ENCODE measurements around the gene IZUMO3.

Gene IZUMO3

DNA sequence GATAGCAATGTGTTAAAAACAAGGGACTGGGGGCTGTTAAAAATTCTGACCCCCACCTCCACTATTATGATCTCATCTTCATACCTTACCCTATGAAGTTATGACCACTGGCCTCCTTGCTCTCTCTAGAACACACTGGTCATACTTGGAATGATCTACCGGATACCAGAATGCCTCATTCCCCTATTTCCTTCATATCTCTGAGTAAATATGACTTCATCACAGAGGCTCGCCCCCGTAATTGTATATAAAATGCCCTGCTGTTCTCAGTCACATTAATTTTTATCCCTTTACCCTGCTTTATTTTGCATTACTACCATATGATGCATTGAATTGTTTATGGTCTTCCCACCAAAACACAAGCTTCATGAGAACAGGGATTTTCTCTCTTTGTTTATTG lies 29.2 kb downstream of the IZUMO3 start:
- Histone ChIP-seq H3K9me3 (ENCODE audit: severe bottlenecking) (no peaks in the 10 kb centered on the region), H3K36me3 (no peaks in the 10 kb centered on the region), H3K4me3 (ENCODE audit: low read depth, low read length) (no peak overlapping the region), H3K27ac (no peak overlapping the region), H3K27me3 (ENCODE audit: insufficient read depth, low read depth, severe bottlenecking) (no peaks in the 10 kb centered on the region)
- TF ChIP-seq, protein P1, sequence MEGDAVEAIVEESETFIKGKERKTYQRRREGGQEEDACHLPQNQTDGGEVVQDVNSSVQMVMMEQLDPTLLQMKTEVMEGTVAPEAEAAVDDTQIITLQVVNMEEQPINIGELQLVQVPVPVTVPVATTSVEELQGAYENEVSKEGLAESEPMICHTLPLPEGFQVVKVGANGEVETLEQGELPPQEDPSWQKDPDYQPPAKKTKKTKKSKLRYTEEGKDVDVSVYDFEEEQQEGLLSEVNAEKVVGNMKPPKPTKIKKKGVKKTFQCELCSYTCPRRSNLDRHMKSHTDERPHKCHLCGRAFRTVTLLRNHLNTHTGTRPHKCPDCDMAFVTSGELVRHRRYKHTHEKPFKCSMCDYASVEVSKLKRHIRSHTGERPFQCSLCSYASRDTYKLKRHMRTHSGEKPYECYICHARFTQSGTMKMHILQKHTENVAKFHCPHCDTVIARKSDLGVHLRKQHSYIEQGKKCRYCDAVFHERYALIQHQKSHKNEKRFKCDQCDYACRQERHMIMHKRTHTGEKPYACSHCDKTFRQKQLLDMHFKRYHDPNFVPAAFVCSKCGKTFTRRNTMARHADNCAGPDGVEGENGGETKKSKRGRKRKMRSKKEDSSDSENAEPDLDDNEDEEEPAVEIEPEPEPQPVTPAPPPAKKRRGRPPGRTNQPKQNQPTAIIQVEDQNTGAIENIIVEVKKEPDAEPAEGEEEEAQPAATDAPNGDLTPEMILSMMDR (IDR thresholded peaks at IDR 0.05; ENCODE audit: low read depth, low read length) = no peak
- no peak for DNase-seq

DNA sequence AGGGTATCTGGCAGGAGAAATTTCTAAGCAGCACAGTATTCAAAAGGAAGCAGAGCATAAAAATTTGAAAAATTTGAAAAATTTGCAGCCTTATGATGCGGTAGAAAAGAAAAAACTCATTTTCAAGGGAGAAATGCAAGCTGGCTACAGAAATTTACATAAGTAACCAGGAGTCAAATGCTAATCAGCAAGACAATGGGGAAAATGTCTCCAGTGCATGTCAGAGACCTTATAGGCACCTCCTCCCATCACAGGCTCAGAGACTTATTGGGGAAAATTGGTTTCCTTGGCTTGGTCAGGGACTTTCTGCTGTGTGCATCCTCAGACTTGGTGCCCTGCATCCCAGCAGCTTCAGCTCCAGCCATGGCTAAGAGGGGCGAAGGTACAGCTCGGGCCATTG lies 35.8 kb downstream of the IZUMO3 start:
- DNase-seq = no peak

DNA sequence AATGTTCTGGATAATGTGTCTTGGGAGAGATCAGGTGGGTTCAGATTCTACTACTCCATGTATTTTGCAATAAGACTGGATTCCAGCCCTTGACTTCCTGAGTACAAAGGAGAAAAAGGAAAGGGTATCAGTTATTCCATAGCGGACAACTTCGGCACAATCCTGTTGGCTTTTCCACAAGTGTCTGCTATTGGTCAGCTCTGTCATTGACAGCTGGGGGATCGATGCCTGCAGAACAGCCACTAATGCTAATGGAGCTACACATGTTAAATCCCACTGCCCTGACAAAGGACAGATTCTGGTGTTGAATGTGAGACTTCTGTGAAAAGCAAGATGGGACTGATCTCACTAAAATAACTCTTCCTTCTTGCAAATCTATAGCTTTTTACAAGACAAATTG lies 41.2 kb downstream of the IZUMO3 start:
- peak; percentile 27 for DNase-seq

More for the DNA sequence above, 35.8 kb downstream of the IZUMO3 start:
- Histone ChIP-seq H3K36me3 (no peaks in the 10 kb centered on the region), H3K9me3 (ENCODE audit: severe bottlenecking) (peaks cover 9% of the 10 kb centered on the region), H3K27me3 (ENCODE audit: insufficient read depth, low read depth, severe bottlenecking) (no peaks in the 10 kb centered on the region), H3K27ac (no peak overlapping the region), H3K4me3 (ENCODE audit: low read depth, low read length) (no peak overlapping the region)
- TF ChIP-seq, protein P1 (IDR thresholded peaks at IDR 0.05; ENCODE audit: low read depth, low read length) = no peak

DNA sequence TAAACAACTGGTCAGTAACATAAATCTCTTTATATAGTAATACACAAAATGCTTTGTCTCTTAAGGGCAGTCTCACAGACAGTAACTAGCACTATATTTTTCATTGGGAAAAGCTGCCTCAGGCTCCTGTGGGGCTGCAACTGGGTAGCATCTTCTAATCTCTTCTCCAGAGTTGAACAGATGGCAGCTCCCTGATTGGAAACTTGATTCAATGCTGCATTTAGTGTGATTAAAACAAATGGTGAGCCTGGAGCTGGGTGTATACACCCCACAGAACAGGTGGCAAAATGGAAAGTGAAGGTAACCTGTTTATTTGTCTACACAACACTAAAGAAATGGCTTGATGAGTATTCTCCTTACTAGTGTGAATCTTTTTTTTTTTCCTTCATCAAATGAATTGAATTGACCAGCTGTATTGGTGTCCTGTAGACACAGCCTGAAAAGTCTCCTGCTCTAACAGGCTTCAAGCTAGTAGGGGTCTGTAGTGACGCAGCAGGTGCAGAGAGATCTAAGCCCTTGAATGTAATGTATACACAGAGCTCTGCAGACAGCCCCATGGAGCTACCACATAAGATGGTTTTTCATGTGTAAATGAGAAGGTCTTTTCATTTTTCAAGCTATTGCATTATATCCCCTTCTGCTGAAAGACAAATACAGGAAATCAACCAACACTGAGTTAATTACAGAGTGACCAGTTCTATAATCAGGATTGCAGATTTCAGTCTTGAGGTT lies 43.3 kb downstream of the IZUMO3 start:
- DNase-seq = peak; percentile 46
- H3K9me3 ChIP-seq (ENCODE audit: severe bottlenecking) = no peaks in the 10 kb centered on the region
- H3K36me3 ChIP-seq = no peaks in the 10 kb centered on the region
- peak overlapping the region; percentile 20; the same call in 1 of the 2 replicates for H3K27ac ChIP-seq
- no peak overlapping the region for H3K4me3 ChIP-seq (ENCODE audit: low read depth, low read length)
- TF ChIP-seq, protein P1 (IDR thresholded peaks at IDR 0.05; ENCODE audit: low read depth, low read length) = no peak
- no peaks in the 10 kb centered on the region for H3K27me3 ChIP-seq (ENCODE audit: insufficient read depth, low read depth, severe bottlenecking)

More for the DNA sequence above, 41.2 kb downstream of the IZUMO3 start:
- H3K27me3 ChIP-seq (ENCODE audit: insufficient read depth, low read depth, severe bottlenecking) = no peaks in the 10 kb centered on the region
- no peak overlapping the region for H3K27ac ChIP-seq
- TF ChIP-seq, protein P1 (IDR thresholded peaks at IDR 0.05; ENCODE audit: low read depth, low read length) = no peak
- H3K4me3 ChIP-seq (ENCODE audit: low read depth, low read length) = no peak overlapping the region
- no peaks in the 10 kb centered on the region for H3K36me3 ChIP-seq
- H3K9me3 ChIP-seq (ENCODE audit: severe bottlenecking) = no peaks in the 10 kb centered on the region

DNA sequence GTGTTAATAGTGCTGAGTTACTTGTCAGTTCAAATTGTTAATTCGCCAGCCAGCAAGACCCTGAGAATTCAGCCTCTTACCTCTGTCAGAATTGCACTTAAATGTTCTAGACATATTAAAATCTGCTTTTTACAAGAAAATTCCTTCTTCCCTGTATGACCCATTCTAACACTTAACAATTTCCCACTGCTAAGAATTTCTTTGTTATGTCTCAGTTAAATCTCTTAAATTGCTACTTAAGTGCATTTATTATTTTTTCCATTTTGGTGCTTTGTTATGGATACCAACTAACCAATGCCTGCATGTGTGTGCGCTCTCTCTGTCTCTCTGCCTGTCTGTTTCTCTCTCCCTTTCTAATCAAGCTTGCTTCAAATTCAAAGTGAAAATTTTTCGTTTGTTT lies 44.9 kb downstream of the IZUMO3 start:
- H3K27ac ChIP-seq = no peak overlapping the region
- H3K36me3 ChIP-seq = no peaks in the 10 kb centered on the region
- H3K9me3 ChIP-seq (ENCODE audit: severe bottlenecking) = no peaks in the 10 kb centered on the region
- TF ChIP-seq, protein P1 (IDR thresholded peaks at IDR 0.05; ENCODE audit: low read depth, low read length) = no peak
- no peaks in the 10 kb centered on the region for H3K27me3 ChIP-seq (ENCODE audit: insufficient read depth, low read depth, severe bottlenecking)
- no peak for DNase-seq
- H3K4me3 ChIP-seq (ENCODE audit: low read depth, low read length) = no peak overlapping the region

DNA sequence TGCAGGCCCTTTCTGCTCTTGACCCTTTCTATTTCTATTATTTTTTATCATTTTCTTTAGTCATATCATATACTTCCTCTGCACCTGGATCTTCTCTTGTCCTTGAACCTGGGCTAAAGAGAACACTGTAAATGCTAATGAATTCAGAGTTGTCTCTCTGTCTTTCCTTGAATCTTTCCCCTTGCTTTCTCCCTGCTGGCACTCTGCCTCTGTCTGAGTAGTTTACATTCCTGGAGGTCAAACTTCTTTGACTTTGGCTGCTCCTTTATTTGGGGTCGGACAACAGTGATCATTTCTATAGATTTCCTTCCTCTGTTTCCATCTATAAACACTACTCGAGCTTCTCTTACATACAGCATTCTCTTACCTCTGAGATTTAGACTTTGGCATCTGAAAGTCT lies 47.1 kb downstream of the IZUMO3 start:
- Histone ChIP-seq H3K36me3 (no peaks in the 10 kb centered on the region), H3K4me3 (ENCODE audit: low read depth, low read length) (no peak overlapping the region), H3K9me3 (ENCODE audit: severe bottlenecking) (no peaks in the 10 kb centered on the region), H3K27me3 (ENCODE audit: insufficient read depth, low read depth, severe bottlenecking) (no peaks in the 10 kb centered on the region), H3K27ac (no peak overlapping the region)
- TF ChIP-seq, protein P1 (IDR thresholded peaks at IDR 0.05; ENCODE audit: low read depth, low read length) = no peak
- DNase-seq = no peak
